ENCODE measurements around the gene VARS2.
A peak's percentile ranks its signal among the peaks of the same experiment; 100 is the strongest.

DNA sequence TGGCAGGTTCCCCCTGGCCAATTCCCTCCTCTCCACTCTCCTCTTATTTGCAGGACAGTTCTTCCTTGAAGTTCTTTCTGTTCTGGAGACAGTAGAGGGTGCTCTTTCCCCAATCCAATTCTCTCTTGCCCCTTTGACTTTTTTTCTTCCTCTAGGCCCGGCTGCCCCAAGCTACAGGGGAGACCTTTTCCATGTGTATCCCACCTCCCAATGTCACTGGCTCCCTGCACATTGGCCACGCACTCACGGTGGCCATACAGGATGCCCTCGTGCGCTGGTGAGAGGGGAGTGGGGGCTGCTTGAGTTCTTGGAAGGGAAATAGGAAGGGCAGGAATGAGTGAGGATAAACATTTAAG is 1.5 kb downstream of the VARS2 start:
- TF ChIP-seq, protein P1, sequence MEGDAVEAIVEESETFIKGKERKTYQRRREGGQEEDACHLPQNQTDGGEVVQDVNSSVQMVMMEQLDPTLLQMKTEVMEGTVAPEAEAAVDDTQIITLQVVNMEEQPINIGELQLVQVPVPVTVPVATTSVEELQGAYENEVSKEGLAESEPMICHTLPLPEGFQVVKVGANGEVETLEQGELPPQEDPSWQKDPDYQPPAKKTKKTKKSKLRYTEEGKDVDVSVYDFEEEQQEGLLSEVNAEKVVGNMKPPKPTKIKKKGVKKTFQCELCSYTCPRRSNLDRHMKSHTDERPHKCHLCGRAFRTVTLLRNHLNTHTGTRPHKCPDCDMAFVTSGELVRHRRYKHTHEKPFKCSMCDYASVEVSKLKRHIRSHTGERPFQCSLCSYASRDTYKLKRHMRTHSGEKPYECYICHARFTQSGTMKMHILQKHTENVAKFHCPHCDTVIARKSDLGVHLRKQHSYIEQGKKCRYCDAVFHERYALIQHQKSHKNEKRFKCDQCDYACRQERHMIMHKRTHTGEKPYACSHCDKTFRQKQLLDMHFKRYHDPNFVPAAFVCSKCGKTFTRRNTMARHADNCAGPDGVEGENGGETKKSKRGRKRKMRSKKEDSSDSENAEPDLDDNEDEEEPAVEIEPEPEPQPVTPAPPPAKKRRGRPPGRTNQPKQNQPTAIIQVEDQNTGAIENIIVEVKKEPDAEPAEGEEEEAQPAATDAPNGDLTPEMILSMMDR (IDR thresholded peaks at IDR 0.05), result peak; percentile 70
- TF ChIP-seq POLR2AphosphoS5 (IDR thresholded peaks at IDR 0.05; ENCODE audit: low read depth, low read length) (no peak), GATA2 (CRISPR knock-in tag; IDR thresholded peaks at IDR 0.05) (no peak), YY1 (IDR thresholded peaks at IDR 0.05; ENCODE audit: low read depth) (no peak)
- TF ChIP-seq, protein P2, sequence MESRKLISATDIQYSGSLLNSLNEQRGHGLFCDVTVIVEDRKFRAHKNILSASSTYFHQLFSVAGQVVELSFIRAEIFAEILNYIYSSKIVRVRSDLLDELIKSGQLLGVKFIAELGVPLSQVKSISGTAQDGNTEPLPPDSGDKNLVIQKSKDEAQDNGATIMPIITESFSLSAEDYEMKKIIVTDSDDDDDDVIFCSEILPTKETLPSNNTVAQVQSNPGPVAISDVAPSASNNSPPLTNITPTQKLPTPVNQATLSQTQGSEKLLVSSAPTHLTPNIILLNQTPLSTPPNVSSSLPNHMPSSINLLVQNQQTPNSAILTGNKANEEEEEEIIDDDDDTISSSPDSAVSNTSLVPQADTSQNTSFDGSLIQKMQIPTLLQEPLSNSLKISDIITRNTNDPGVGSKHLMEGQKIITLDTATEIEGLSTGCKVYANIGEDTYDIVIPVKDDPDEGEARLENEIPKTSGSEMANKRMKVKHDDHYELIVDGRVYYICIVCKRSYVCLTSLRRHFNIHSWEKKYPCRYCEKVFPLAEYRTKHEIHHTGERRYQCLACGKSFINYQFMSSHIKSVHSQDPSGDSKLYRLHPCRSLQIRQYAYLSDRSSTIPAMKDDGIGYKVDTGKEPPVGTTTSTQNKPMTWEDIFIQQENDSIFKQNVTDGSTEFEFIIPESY (IDR thresholded peaks at IDR 0.05; ENCODE audit: borderline replicate concordance, low read depth), result no peak
- TF ChIP-seq, protein P3, sequence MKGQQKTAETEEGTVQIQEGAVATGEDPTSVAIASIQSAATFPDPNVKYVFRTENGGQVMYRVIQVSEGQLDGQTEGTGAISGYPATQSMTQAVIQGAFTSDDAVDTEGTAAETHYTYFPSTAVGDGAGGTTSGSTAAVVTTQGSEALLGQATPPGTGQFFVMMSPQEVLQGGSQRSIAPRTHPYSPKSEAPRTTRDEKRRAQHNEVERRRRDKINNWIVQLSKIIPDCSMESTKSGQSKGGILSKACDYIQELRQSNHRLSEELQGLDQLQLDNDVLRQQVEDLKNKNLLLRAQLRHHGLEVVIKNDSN (IDR thresholded peaks at IDR 0.05; ENCODE audit: borderline replicate concordance, low read depth), result no peak
